Inflammatory macrophage (primary cell): Measurements from ENCODE around the gene RNLS.
A peak's percentile ranks its signal among the peaks of the same experiment; 100 is the strongest.
"Not testable (repeated sequence)": the region's sequence is repeated elsewhere in the genome, so short reads cannot be mapped to it uniquely, and the experiment has no call there.

Experiments used
- DNase-seq, 2 donors: peaks; one replicate each; pipeline ENCODE4 v3.0.0-alpha.2; 2020 to 2022

Gene RNLS

DNA sequence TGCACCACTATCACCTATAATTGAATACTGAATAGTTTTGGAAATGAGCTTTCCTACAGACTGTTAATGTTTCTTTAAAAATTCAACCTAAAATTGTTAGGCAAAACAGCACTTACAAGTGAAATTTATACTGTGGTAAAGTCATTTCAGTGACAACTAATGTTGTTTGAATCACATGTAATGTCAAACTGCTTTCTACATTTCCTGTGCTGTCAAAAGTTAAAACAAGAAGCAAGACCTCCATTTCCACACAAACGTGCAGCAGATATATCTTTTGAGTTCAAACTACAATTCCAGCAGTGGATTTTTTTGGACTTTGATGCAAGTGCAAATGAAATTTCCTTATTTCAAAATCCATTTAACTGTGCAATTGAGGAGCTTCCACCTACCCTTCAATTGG is 199.8 kb downstream of the RNLS start:
- no peak for DNase-seq

DNA sequence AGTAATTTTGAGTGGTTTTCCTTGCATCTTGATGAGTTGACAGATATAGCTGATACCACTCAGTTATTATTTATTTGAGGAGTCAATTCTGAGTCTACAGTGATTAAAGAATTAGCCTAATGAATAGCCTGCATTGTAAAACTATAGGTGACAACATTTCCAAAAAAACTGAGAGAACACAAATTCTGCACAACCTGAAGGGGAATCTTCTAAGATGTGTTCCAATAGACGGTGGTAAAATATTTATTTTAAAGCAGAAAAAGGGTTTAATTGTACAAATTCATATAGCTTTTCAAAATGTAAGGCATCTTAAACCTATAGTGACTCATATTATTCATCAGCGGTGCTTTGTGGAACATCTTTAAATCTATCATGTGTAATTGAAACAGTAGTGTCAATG is 200.4 kb downstream of the RNLS start:
- no peak for DNase-seq

DNA sequence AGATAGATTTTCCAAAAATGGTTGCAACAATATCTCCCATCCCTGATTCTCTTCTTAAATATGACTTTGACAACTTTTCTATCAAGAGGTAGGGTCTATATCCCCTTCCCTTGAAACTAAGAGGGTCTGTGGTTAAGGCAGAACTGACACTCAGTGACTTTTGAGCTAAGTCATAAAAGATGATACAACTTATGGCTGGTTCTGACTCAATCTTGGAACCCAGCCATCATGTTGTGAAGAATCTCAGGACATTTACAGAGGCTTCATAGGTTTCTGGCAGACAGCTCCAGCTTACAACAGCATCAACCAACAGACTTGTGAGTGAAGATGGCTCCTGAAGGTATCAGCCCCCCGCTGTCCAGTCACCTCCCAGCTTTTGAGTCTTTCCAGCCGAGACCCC is 203.5 kb downstream of the RNLS start:
- no peak for DNase-seq

DNA sequence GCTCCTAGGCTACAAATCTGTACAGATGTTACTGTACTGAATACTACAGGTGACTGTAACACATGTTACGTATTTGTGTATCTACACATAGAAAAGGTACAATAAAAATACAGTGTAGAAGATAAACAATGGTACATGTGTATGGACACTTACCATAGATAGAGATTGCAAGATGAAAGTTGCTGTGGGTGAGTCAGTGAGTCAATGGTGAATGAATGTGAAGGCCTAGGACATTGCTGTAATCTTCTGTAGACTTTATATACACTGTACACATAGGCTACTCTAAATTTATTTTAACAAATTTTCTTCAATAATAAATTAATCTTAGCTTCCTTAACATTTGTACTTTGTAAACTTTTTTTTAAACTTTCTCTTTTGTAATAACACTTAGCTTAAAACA is 205.6 kb downstream of the RNLS start:
- DNase-seq, result no peak

DNA sequence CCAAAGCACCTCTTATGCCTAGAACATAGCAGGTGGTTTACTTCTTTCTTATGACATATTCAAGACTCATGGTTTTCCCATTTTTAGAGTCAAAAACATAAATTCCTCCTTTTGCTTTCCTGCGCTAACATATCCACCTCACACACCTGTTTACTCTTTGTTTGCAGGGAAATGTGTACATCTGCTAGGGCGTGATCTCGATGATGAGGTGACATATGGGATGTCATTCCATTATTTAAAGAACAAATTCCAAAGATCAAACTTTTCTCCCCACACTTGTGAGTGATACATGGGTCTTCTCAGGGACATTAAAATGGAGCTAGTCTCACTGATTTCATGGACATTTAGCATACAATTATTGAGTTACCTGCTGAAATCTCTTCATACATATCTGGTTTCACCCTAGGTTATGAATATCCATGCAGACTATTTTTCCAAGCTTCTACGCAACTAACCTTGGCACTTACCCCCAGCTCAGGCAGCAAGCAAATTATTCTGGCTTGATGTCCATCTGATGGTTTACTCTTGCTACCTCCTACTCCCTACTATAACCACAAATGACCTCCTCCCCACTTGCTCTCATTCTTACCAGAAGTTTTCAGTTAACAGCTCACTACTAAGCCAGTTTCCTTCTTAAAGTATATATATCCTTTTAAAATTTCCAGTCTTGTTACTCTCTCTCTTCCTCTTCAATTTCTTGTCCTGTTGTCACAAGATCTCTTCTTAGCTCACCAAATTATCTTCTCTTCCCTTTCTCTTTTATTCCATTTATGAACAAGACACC is 208.5 kb downstream of the RNLS start:
- no peak for DNase-seq

DNA sequence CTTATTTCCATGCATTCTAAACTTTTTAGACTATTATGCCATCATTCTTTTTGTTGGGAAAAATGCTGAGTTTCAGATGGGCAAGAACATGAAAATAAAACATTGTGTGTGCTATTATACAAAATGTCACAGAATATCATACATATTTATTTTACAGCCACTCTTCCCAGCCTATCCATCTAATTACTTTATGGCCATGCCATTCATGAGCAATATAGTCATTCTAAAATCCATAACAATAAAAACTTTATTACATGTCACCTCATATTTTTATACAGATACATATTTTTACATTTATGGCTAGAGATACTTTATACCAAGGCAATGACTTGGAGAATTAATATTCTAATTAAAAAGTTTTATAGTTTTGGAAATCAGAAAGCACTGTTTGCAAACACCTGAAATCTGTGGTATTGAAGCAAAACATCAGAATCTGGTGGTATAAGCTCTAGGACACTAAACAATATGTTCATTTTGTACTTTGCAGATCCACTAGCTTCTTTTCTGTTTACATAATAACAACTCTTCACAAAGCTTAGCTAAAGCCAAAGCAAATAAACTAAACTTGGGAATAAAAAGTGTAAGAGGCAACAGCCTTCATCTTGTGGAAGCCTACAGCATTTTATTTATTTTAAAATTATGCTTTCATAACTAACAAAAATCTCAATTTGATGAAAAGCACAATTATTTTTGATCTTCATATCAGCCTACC is 210.1 kb downstream of the RNLS start:
- no peak for DNase-seq

DNA sequence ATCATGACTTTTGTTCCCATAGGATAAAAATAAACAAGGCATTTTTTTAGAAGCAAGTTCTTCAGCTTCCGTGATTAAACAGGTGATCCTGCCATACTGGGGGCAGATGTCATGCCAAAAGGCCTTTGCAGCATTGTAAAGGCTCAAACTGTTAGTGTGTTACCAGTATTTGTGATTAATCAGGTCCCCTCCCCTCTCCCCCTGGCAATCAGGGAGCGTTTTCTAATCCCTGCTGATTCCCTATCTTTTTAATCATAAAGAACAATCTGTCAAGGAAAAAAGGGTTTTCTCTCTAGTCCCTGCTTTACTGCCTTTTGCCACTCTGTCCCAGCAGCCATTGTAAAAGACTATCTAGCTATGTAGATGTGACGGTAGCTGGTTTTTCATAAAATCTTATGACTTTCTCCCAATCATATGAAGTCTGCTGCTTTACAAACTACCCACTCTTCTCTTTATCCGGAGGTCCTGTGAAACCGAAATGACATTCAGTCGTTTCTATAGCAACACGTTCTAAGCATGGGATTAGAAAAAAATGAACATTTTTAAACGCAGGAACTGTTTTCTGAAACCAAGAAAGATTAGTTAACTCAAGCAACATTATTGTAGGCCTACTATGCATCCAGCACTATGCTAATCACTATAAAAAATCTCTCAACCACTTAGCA is 210.9 kb downstream of the RNLS start:
- no peak for DNase-seq

DNA sequence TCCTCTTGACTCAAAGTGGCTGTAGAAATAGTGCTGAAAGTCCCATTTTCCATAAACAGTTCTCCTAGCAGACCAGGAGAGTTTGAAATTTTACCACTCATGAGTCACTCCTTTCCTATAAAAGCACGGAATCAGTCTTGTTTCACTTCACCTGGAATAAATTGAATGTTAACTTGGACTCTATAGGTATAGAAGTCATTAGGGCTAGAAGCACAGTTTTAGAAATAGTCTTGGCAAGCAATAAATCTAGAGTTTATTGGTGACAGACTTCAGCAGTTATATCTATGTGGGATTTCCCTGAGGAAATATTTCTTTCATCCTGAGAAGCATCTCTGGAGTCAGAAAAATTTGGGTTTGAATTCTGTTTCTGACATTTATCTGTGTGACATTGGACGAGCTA is 212.4 kb downstream of the RNLS start:
- no peak for DNase-seq

DNA sequence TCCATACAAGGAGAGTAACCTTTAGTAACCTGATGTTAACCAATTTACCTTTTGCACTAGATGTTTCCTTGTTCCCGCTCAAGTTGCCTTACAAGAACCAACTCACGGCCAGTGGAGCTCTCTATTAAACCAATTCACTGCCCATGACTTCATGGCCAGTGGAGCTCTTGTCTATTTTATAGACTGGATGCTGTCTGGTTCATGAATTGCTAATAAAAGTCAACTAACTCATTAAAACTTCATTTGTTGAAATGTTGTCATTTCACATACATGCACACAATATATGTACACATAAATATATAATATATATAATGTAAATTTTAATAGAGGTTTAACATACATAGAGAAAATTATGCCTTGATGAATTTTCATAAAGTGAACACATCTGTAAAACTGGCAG is 216.3 kb downstream of the RNLS start:
- no peak for DNase-seq

DNA sequence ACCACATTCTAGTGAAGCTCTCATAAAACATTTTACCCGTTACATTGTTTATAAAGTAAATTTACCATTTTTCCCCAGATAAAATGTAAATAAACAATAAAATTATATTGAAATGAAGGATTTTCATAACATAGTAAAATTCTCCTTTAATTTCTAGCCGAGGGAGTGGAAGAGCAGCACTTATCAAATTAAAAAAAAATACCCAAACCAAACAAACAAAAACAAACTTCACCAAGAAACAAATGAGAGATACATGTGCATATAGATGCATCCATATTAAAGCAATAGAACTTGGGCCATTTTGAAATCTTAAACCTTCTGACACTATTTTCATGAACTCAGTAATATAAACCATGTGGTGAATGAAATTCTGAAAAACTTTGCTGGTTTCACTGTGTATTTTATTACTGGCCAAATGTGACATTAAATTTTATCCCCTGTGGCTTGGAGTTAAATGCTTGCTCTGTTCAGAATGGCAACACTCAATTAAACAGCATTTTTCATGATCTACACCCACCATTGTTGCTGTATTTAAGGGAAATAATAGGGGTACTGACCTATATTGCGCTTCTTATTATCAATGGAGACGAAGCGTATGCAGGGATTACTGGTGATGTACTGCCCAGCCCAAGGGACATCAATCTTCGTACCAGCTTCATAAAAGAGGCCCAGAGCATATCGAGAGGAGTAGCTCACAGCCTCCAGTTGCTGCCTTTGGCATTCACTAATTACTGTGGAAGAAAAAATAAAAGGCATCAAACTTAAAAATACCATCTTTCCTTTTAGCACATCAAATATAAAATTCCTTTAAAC is 220.9 kb downstream of the RNLS start:
- DNase-seq, result no peak

DNA sequence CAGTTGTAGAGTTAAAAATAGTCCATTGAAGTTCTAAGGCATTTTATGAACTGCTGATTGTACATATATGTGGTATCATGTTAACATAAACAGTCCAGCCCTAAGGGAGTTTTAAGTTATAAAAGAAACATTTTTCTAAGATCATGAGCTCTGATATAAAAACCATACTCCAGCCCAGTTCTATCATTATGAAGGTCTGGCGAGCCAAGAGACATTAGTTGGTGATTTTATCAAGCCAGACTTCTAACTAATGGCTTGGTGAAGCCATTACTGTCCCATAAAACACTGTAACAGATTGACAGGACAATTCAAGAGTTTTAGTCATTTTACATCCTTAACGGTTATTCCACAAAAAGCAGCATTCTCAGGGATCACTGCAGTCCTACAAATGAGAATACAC is 221.6 kb downstream of the RNLS start:
- DNase-seq, result no peak

DNA sequence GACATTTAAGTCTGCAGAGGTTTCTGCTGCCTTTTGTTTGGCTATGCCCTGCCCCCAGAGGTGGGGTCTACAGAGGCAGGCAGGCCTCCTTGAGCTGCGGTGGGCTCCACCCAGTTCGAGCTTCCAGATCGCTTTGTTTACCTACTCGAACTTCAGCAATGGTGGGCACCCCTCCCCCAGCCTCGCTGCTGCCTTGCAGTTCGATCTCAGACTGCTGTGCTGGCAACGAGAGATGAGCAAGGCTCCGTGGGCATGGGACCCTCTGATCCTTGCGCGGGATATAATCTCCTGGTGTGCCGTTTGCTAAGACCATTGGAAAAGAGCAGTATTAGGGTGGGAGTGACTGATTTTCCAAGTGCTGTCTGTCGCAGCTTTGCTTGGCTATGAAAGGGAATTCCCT is 227.4 kb downstream of the RNLS start:
- DNase-seq, result not testable (repeated sequence)

DNA sequence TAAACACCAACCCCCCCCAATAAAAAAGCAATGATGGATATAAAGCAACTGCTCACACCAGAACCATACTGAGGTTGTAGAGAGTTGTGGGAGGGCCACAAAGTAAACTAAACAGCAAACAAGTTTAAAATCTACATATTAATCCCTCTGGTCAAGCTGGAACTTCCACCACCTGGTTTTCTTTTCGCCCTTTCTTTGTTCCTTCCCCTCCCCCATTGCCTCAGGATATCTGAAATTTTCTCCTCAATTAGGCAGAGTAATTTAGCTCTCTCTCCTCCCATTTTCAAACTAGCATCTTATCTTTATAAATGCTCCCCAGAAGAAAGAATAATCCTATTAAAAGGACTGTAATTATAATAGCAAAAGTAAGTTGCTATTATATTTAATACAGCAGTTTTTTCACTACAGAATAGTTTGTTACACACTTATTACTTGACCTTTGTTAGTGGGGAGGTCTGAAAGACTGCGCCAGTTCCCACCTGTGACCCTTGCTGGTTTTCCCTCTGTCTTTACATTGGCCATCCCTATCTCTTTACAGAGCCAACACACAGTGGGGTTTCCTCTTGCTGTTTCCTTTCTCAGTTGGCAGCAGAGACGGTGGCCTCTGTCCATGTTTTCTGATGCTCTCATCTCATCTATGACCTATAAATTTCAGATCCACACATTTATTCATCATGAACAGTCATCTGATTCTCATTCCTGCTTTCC is 235.4 kb downstream of the RNLS start:
- DNase-seq, result no peak

DNA sequence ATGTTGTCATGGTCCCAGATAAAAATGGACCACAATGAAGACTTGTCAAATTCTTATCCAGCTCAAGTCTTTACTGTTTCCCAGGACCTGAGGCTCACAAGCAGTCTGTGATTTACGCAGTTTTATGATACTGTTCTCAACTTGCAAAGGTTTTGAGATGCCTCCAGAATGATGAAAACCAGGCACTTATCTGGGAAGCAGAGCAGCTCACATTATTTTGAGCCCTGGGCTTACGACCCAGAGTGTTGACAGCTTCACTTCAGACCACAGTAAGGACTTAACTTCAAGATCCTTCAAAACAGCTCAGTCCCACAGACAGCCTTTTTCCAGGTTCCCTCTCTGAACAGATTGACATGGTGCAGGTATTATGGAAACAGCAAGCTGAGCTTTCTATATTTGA is 236.1 kb downstream of the RNLS start:
- no peak for DNase-seq

DNA sequence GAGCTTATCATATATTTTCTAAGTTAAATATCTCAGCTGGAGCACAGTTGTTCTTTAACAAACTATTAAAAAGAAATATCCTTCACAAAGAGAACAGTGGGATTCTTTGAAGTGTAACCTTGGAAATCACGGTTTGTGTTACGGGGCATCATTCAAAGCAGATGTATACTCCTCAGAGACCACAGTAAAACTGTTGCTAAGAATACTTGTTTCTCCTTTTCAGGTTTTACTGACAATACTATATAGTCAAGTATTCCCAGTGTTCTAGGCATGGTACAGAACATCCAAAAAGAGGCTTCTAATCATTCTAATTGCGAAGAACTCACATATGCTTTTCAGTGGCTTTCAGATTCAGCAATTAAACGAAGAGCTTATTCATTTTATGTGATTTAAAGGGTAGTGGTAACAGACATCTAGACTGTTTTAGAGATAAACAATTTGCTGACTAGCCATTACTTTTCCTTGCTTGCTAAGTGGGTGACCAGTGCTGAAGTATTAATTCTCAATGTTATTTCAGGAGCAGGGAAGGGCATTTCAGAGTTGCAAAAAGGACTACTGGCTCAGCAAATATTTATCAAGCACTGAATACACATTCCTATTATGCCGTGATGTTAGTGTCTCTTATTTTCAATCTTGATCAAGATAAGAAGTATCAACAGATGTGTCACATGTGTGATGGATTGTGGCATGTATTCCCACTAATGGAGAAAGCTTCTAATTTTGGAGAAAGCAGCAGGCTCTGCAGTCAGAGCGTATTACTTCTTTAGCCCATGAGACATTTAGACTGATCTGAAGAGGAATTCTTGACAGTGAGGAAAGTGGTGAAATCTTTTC is 236.8 kb downstream of the RNLS start:
- no peak for DNase-seq

DNA sequence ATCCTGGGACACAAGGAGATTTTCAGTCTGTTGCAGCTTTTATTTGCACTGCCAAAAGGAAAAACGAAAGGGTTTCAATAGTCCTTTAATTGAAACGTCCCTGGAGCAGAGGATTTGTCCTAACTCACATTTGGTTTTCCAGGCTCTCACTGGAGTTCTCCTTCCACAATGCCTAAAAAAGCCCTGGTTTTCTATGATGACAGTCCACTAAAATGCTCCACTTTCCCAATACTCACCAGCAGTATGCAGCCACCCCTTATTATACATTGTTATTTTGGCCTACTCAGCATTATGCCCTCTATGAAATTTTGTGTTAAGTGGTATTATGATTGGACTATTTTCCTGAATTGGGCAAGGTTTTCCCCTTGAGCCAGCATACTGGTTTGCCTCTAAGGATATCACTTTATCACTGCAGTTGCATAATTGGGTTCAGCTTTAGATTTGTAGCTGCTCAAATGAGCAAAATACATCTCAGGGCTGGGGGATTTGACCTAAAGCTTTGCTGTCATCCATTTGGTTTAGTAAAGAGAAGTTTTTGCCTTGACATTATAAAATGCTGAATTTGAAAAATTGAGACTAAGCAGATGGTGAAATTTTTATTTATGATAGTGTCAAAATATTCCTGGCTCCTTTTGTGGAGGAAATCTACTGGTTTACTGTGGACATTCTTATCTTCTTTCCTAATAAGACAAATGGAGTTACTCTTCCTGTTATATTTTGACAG is 239.2 kb downstream of the RNLS start:
- DNase-seq, result no peak

DNA sequence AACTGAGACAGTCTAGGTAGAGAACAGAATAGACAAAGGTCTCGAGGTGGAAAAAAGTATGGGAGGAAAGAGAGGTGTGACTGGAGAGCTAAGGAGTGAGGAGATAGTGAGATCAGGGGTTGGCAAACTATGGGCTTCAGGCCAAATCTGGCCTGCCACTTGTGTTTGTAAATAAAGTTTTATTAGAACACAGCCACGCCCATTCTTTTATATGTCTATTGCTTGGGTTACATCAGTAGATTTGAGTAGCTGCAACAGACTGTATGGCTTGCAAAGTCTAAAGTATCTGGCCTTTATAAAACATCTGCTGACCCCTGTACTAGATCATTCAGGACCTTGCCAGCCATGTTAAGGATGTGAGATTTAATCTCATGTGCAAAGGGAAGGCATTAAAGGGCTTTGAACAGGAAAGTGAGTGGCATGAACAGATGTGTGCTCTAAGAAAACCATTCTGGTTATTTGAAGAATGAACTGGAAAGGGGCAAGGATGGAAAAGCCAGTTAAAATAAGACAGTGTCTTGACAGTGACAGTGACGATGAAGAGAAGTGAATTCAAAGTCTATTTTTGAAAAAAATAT is 240.3 kb downstream of the RNLS start:
- no peak for DNase-seq

DNA sequence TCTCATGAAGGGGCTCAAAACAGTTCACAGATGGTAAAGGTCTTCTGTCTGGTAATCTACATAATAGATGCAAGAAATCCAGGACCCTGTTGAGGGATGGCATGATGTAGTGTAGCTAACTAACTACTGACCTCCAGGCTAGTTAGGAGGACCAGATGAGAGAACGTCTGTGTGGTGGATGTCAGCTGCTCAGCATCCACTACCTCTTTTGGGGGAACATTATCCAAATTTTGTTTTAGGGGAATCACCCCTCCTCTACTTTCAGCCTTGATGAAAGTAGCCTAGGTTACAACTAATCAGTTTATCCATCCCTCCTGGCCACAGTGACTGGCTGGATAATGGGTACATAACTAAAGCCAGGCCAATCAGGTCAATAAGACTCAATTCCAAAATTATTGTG is 246.0 kb downstream of the RNLS start:
- no peak for DNase-seq

DNA sequence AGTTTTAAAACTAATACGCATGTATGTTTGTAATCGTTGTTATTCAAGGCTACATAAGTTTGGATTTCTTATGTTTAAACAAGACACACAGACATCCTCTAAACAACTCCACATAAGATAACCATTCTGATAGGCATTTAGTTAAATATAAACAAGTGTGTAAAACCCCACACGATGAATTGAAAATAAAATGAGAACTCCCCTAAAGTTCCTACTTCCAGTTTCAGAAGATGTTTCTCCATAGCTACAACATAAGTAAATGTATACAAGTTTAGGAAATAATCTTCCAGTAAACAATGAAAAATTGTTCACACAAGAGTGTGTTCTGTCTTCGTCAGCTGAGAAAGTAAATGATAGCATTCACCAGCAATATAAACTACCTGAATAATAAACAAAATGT is 246.8 kb downstream of the RNLS start:
- peak in 1 of 2 donors; percentile 14 for DNase-seq

DNA sequence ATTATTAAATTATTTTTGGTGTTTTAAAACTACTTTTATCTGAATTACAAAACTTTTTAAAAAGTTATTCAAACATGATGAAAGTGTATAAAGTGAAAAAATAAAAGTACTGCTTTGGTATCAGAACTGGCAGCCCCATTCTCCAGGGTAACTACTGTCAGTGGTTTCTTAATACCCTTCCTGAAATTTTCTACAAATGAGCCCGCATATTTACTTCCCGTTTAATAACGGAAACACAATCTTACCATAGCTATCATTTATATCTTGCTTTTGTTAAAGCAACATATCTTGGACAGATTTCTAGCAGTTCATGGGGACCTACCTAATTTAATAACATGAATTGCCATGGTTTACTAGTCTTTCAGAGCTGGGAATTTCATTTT is 249.9 kb downstream of the RNLS start:
- DNase-seq, result peak; percentile 27 to 64
